GM12878 (cell line): ENCODE results near the gene PIGBOS1. TPM values are rescaled to one million over a fixed set of nuclear protein-coding genes. Genes with fewer than 3 reads are reported as not detected.
"Not testable (repeated sequence)": the region's sequence is repeated elsewhere in the genome, so short reads cannot be mapped to it uniquely, and the experiment has no call there.

ENCODE experiments used
- ATAC-seq: fragments of 200-7000 bp; cut with Tn5 transposase; 3 replicates; pipeline ENCODE4 v1.9.1; 2020; ENCODE audit warnings: mild to moderate bottlenecking, moderate library complexity
- BruUV-seq: library from RNA; stranded (reverse); fragments of 400-500 nt; replicated peaks from 2 replicates; lab custom pipeline; 2021; lab: Mats Ljungman, UMichigan
- CTCF ChIA-PET: fragments of 300-600 bp; sonication (Branson Sonifier 250); formaldehyde crosslinking; extraction: SDS; loops from one replicate; lab custom pipeline; 2021; ENCODE audit warnings: inconsistent platforms; lab: Yijun Ruan, JAX
- POLR2A ChIA-PET: fragments of 350-600 bp; formaldehyde crosslinking; extraction: SDS; loops from one replicate; lab custom pipeline; 2021; ENCODE audit warnings: inconsistent platforms; lab: Charles Lee
- RAD21 ChIA-PET: fragments of 300-600 bp; sonication (Branson Sonifier 250); formaldehyde crosslinking; loops from one replicate; lab custom pipeline; 2023; ENCODE audit warnings: antibody characterized with exemption; ENCODE audit not compliant: unreplicated experiment; lab: Charles Lee
- SMC1A ChIA-PET: fragments of 300-600 bp; sonication (Branson Sonifier 250); formaldehyde crosslinking; loops from one replicate; lab custom pipeline; 2023; ENCODE audit not compliant: unreplicated experiment, uncharacterized antibody; lab: Charles Lee
- DNase-seq: peaks from one replicate; pipeline ENCODE4 v3.0.0-alpha.2; 2011; ENCODE audit warnings: low read depth, low spot score
- FAIRE-seq: peaks from 3 replicates; lab custom pipeline; 2011; peaks lifted over from hg19 to GRCh38; lab: Jason Lieb, UNC
- H2AFZ ChIP-seq: 2 replicates; pipeline ENCODE4 v1.6.0; 2011; ENCODE audit warnings: low read depth, low read length, control low read depth; ENCODE audit not compliant: control insufficient read depth
- H3K27ac ChIP-seq: 2 replicates; pipeline ENCODE4 v1.5.1; 2011; ENCODE audit warnings: control low read depth; ENCODE audit not compliant: control insufficient read depth, insufficient read depth
- H3K27me3 ChIP-seq, 2 experiments: replicated peaks in 1 of 2; 2 replicates each; pipeline versions ENCODE4 v1.6.0 to v1.6.1; 2011; ENCODE audit warnings: low read length in 1 of 2; ENCODE audit not compliant: control insufficient read depth in 2 of 2, insufficient read depth in 2 of 2
- H3K36me3 ChIP-seq, 2 experiments: 2 replicates each; pipeline ENCODE4 v1.5.1; 2011; ENCODE audit warnings: low read length in 1 of 2; ENCODE audit not compliant: control insufficient read depth in 2 of 2, insufficient read depth in 2 of 2
- H3K4me1 ChIP-seq: 2 replicates; pipeline ENCODE4 v1.6.1; 2011; ENCODE audit warnings: mild to moderate bottlenecking, low read length, moderate library complexity, mixed read lengths; ENCODE audit not compliant: control insufficient read depth, insufficient read depth
- H3K4me2 ChIP-seq: 2 replicates; pipeline ENCODE4 v1.6.0; 2011; ENCODE audit warnings: control low read depth; ENCODE audit not compliant: control insufficient read depth, insufficient read depth
- H3K4me3 ChIP-seq: fragments of 200-600 bp; sonication (generic); 2 replicates; pipeline ENCODE4 v1.5.1; 2016
- H3K79me2 ChIP-seq: 2 replicates; pipeline ENCODE4 v1.6.0; 2011; ENCODE audit warnings: low read length; ENCODE audit not compliant: control insufficient read depth, insufficient read depth
- H3K9ac ChIP-seq: 2 replicates; pipeline ENCODE4 v1.8.0; 2011; ENCODE audit warnings: low read length, control low read depth, mixed read lengths; ENCODE audit not compliant: control insufficient read depth, insufficient read depth
- H3K9me3 ChIP-seq: replicated peaks from 3 replicates; pipeline ENCODE4 v1.5.1; 2011; ENCODE audit warnings: mild to moderate bottlenecking, low read length; ENCODE audit not compliant: control insufficient read depth, insufficient read depth
- H4K20me1 ChIP-seq: 2 replicates; pipeline ENCODE4 v1.6.0; 2011; ENCODE audit not compliant: control insufficient read depth, insufficient read depth
- CREM ChIP-seq: IDR thresholded peaks from 2 replicates; pipeline ENCODE4 v1.6.1; 2014; ENCODE audit warnings: antibody characterized with exemption, low read depth
- KDM1A ChIP-seq: fragments of 200-600 bp; sonication (generic); IDR thresholded peaks from 2 replicates; pipeline ENCODE4 v1.6.1; 2016; ENCODE audit warnings: borderline replicate concordance
- NR2F1 ChIP-seq: fragments of 450-650 bp; conservative IDR thresholded peaks from 2 replicates; pipeline ENCODE4 v1.6.1; 2017; ENCODE audit warnings: mild to moderate bottlenecking
- PAX5 ChIP-seq: IDR thresholded peaks from 2 replicates; pipeline ENCODE4 v1.6.1; 2011; ENCODE audit warnings: low read depth, low read length, borderline replicate concordance
- SIN3A ChIP-seq: IDR thresholded peaks from 2 replicates; pipeline ENCODE4 v1.6.1; 2012; ENCODE audit warnings: low read depth, low read length, improper control_type of control experiment
- SRF ChIP-seq, 2 experiments: IDR thresholded peaks; 2 replicates each; pipeline ENCODE4 v1.6.1; 2011; ENCODE audit warnings: low read depth in 2 of 2, low read length in 2 of 2, mild to moderate bottlenecking in 1 of 2, moderate library complexity in 1 of 2
- whole genome bisulfite sequencing: methylation state at CpG from one replicate; pipeline ENCODE4 v1.1.6; 2016; ENCODE audit warnings: low lambda C conversion rate; ENCODE audit not compliant: insufficient replicate concordance, insufficient coverage; ENCODE audit errors: missing lambda C conversion rate; 5-methylcytosine and 5-hydroxymethylcytosine counted together
- in situ Hi-C: fragments of 300-500 bp; cut with MboI; formaldehyde crosslinking; loops from 9 replicates; pipeline ENCODE4 v1.14.3; 2018; ENCODE audit warnings: mixed read lengths
- intact Hi-C: fragments of 100-400 bp; cut with micrococcal nuclease; formaldehyde crosslinking; loops from one replicate; pipeline ENCODE4 v1.14.2; 2022; ENCODE audit not compliant: unreplicated experiment
- polyA plus RNA-seq, 11 experiments: library from polyadenylated mRNA; depleted of rRNA in 4 of 11; unstranded in 6 of 11; stranded (reverse) in 5 of 11; fragments of >200 nt; fragmentation: Nextera tagmentation in 4 of 11; fragmentation: Illumina TruSeq in 1 of 11; extraction: Ambion mirVana in 4 of 11; extraction: Trizol in 1 of 11; gene quantifications; 1 replicate in 1 of 11; 2 replicates in 10 of 11; pipeline versions ENCODE4 v1.2.1 to v1.2.3, GENCODE V29; 2011 to 2016; ENCODE audit warnings: inconsistent platforms in 2 of 11, missing spikeins in 2 of 11, low read depth in 1 of 11
- total RNA-seq, 4 experiments: library from RNA; depleted of rRNA in 3 of 4; stranded (reverse); fragments of >200 nt in 3 of 4; fragmentation: Illumina TruSeq in 1 of 4; extraction: Trizol in 1 of 4; gene quantifications; 2 replicates each; pipeline versions ENCODE4 v1.2.1 to v1.2.3, GENCODE V29; 2013 to 2021
- TF ChIP-seq, protein P1 (sequence below): fragments of 450-650 bp; formaldehyde crosslinking; IDR thresholded peaks from 2 replicates; pipeline ENCODE4 v1.5.0; 2022; ENCODE audit warnings: mild to moderate bottlenecking, missing genetic modification characterization
- TF ChIP-seq, protein P2 (sequence below): IDR thresholded peaks from 2 replicates; pipeline ENCODE4 v1.6.1; 2011; ENCODE audit warnings: low read depth, low read length, improper control_type of control experiment, borderline replicate concordance

Gene PIGBOS1
- total and polyA plus RNA-seq, 10 of the 15 experiments (the other 5 are each of a cell fraction or from before 2014, with no cell fraction given), result 7.1 to 24.7 (median 10.2) TPM

DNA sequence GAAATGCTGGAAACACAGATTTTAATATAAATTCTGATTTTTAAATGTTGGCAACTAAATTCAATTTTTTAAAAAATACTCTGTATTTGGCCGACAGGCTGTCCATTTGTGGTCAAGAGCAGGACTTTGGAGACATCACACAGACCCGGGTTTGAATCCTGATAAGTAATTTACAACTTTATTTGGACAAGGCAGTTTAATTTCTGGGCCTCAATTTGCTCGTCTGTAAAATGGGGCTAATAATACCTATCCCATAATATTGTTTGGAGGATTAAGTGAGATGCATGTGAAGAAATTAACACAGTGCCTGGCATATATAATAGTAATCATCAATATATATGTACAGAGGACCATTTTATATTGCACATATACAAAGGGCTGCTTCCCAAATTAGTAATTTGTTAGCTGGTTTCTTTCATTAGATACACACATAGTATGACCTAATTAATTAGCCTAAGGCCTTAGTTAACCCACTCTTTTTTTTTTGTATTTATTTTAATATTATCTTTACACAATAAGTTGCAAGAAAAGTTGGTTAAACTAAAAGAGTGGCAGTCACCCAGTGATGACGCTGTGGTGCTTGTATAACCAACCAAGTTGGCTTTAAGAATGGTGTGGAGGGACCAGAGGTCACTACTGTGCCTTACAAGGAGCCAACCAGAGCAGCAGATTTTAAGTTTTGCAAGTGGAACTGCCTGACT, 764 bp upstream of the PIGBOS1 start (continued):
- peak; percentile 56; the same call in 1 of the 2 replicates for TF ChIP-seq CREM
- TF ChIP-seq KDM1A, result 0 out of 2 replicates have a peak, but pooled peaks have one; percentile 52
- TF ChIP-seq NR2F1, result peak; percentile 71

- H2AFZ ChIP-seq, FAIRE-seq, BruUV-seq, in situ Hi-C loops, H4K20me1 ChIP-seq, H3K79me2 ChIP-seq, H3K9me3 ChIP-seq, POLR2A ChIA-PET, H3K27ac ChIP-seq, intact Hi-C loops, H3K36me3 ChIP-seq, CTCF ChIA-PET, H3K4me2 ChIP-seq, DNase-seq, H3K4me1 ChIP-seq, H3K9ac ChIP-seq, H3K4me3 ChIP-seq, SMC1A ChIA-PET, RAD21 ChIA-PET, ATAC-seq, H3K27me3 ChIP-seq: not testable (repeated sequence)
- no CpG with 5 or more reads among the region's 32 CpGs for WGBS
Measured at GRCh38 chr15:55302801-55303200, 16.1 kb downstream of the PIGBOS1 start.

- H3K36me3 ChIP-seq, result no peaks in the 10 kb centered on the region
- H3K4me3 ChIP-seq, result no peak overlapping the region
- in situ Hi-C loops, result no loop called here
- BruUV-seq, result no TSS peak
- no peaks in the 10 kb centered on the region for H3K4me1 ChIP-seq
- POLR2A ChIA-PET, result no interaction called here
- FAIRE-seq (no peak), DNase-seq (no peak), ATAC-seq (no peak)
- CTCF ChIA-PET, result interaction anchor here (0.6 to 1.8 kb wide), 3 partner anchors 90 to 142 kb away, joined by 3 to 7 read pairs (median 3); no protein-coding TSS in a partner anchor
- no peak overlapping the region for H3K9ac ChIP-seq
- H4K20me1 ChIP-seq, result no peaks in the 10 kb centered on the region
- no peak overlapping the region for H3K4me2 ChIP-seq
- SMC1A ChIA-PET, result no interaction called here
- H3K9me3 ChIP-seq, result no peaks in the 10 kb centered on the region
- RAD21 ChIA-PET, result interaction anchor here (0.7 to 0.9 kb wide), 2 partner anchors 40 to 137 kb away, joined by 3 to 4 read pairs; no protein-coding TSS in a partner anchor
- intact Hi-C loops, result no loop called here
- H3K79me2 ChIP-seq, result no peaks in the 10 kb centered on the region
- H3K27me3 ChIP-seq, result no peaks in the 10 kb centered on the region
- no peak overlapping the region for H2AFZ ChIP-seq
- H3K27ac ChIP-seq, result no peak overlapping the region
- TF ChIP-seq, protein P1, sequence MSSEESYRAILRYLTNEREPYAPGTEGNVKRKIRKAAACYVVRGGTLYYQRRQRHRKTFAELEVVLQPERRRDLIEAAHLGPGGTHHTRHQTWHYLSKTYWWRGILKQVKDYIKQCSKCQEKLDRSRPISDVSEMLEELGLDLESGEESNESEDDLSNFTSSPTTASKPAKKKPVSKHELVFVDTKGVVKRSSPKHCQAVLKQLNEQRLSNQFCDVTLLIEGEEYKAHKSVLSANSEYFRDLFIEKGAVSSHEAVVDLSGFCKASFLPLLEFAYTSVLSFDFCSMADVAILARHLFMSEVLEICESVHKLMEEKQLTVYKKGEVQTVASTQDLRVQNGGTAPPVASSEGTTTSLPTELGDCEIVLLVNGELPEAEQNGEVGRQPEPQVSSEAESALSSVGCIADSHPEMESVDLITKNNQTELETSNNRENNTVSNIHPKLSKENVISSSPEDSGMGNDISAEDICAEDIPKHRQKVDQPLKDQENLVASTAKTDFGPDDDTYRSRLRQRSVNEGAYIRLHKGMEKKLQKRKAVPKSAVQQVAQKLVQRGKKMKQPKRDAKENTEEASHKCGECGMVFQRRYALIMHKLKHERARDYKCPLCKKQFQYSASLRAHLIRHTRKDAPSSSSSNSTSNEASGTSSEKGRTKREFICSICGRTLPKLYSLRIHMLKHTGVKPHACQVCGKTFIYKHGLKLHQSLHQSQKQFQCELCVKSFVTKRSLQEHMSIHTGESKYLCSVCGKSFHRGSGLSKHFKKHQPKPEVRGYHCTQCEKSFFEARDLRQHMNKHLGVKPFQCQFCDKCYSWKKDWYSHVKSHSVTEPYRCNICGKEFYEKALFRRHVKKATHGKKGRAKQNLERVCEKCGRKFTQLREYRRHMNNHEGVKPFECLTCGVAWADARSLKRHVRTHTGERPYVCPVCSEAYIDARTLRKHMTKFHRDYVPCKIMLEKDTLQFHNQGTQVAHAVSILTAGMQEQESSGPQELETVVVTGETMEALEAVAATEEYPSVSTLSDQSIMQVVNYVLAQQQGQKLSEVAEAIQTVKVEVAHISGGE (CRISPR knock-in tag), result no peak
- TF ChIP-seq SIN3A (no peak), CREM (no peak), SRF (IDR thresholded peaks at IDR 0.05; ENCODE audit: low read depth in 2 of 2, low read length in 2 of 2) (no peak), PAX5 (no peak)
- TF ChIP-seq, protein P2, sequence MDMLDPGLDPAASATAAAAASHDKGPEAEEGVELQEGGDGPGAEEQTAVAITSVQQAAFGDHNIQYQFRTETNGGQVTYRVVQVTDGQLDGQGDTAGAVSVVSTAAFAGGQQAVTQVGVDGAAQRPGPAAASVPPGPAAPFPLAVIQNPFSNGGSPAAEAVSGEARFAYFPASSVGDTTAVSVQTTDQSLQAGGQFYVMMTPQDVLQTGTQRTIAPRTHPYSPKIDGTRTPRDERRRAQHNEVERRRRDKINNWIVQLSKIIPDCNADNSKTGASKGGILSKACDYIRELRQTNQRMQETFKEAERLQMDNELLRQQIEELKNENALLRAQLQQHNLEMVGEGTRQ, result no peak
Measured at GRCh38 chr15:55297315-55297714, 21.6 kb downstream of the PIGBOS1 start.
